Nephron progenitor cell (in vitro differentiated cells): ENCODE results near the gene PDCD1LG2.

Source experiments
- DNase-seq: peaks from one replicate; pipeline ENCODE4 v3.0.0; 2021
- H3K27ac Mint-ChIP-seq: 2 replicates; pipeline ENCODE4 v1.8.0; 2021; ENCODE audit warnings: mild to moderate bottlenecking, moderate library complexity, mixed read lengths
- H3K27me3 Mint-ChIP-seq: 2 replicates; pipeline ENCODE4 v1.8.0; 2021; ENCODE audit warnings: mild to moderate bottlenecking, low read depth, mixed read lengths; ENCODE audit not compliant: poor library complexity
- H3K36me3 Mint-ChIP-seq: 2 replicates; pipeline ENCODE4 v1.8.0; 2021; ENCODE audit warnings: low read depth, mixed read lengths
- H3K4me1 Mint-ChIP-seq: 2 replicates; pipeline ENCODE4 v1.8.0; 2021; ENCODE audit warnings: mixed read lengths
- H3K4me3 Mint-ChIP-seq: 2 replicates; pipeline ENCODE4 v1.8.0; 2021; ENCODE audit warnings: mild to moderate bottlenecking, moderate library complexity, mixed read lengths
- H3K9me3 Mint-ChIP-seq: 2 replicates; pipeline ENCODE4 v1.8.0; 2021; ENCODE audit warnings: mild to moderate bottlenecking, moderate library complexity, mixed read lengths
- CTCF ChIP-seq: fragments of 200-600 bp; sonication (generic); IDR thresholded peaks from 2 replicates; pipeline ENCODE4 v1.5.0; 2021; ENCODE audit warnings: antibody characterized with exemption

The PDCD1LG2 gene

GRCh38 chr9:5511935-5512580, 1.7 kb downstream of the PDCD1LG2 start:
- Mint-ChIP-seq H3K27me3 (no peaks in the 10 kb centered on the region), H3K4me3 (no peak overlapping the region), H3K4me1 (peaks cover 11% of the 10 kb centered on the region), H3K36me3 (no peaks in the 10 kb centered on the region), H3K27ac (no peak overlapping the region), H3K9me3 (peaks cover 1% of the 10 kb centered on the region)
- TF ChIP-seq CTCF = no peak
- no peak for DNase-seq

- Mint-ChIP-seq H3K27ac (no peak overlapping the region), H3K4me3 (no peak overlapping the region), H3K4me1 (peaks cover 11% of the 10 kb centered on the region), H3K9me3 (no peaks in the 10 kb centered on the region), H3K36me3 (no peaks in the 10 kb centered on the region), H3K27me3 (no peaks in the 10 kb centered on the region)
- TF ChIP-seq CTCF = no peak
- DNase-seq = no peak
Observed at GRCh38 chr9:5512658-5513452, 2.5 kb downstream of the PDCD1LG2 start.

GRCh38 chr9:5513966-5514616, 3.8 kb downstream of the PDCD1LG2 start:
- Mint-ChIP-seq H3K9me3 (no peaks in the 10 kb centered on the region), H3K27ac (no peak overlapping the region), H3K36me3 (no peaks in the 10 kb centered on the region), H3K4me3 (no peak overlapping the region), H3K27me3 (no peaks in the 10 kb centered on the region), H3K4me1 (peaks cover 11% of the 10 kb centered on the region)
- no peak for TF ChIP-seq CTCF
- no peak for DNase-seq

GRCh38 chr9:5514617-5515260, 4.4 kb downstream of the PDCD1LG2 start:
- Mint-ChIP-seq H3K9me3 (no peaks in the 10 kb centered on the region), H3K4me1 (peaks cover 11% of the 10 kb centered on the region), H3K4me3 (no peak overlapping the region), H3K27me3 (no peaks in the 10 kb centered on the region), H3K27ac (no peak overlapping the region), H3K36me3 (no peaks in the 10 kb centered on the region)
- no peak for DNase-seq
- TF ChIP-seq CTCF = no peak

- no peak for DNase-seq
- Mint-ChIP-seq H3K27me3 (no peaks in the 10 kb centered on the region), H3K4me1 (peaks cover 6% of the 10 kb centered on the region), H3K4me3 (no peak overlapping the region), H3K27ac (no peak overlapping the region), H3K36me3 (no peaks in the 10 kb centered on the region), H3K9me3 (no peaks in the 10 kb centered on the region)
- TF ChIP-seq CTCF = no peak
Observed at GRCh38 chr9:5515261-5515650, 4.9 kb downstream of the PDCD1LG2 start.
